Neural crest cell (in vitro differentiated cells): ENCODE data around the gene VDAC2. TPM values are rescaled to one million over a fixed set of nuclear protein-coding genes. Genes with fewer than 3 reads are reported as not detected.

Source experiments
- DNase-seq: peaks from one replicate; pipeline ENCODE4 v3.0.0; 2021; ENCODE audit warnings: low read depth, mixed read lengths, low spot score
- H3K27ac Mint-ChIP-seq: one replicate; pipeline ENCODE4 v1.8.0; 2021; ENCODE audit warnings: mild to moderate bottlenecking, mixed read lengths; ENCODE audit not compliant: unreplicated experiment
- H3K27me3 Mint-ChIP-seq: 2 replicates; pipeline ENCODE4 v1.8.0; 2021; ENCODE audit warnings: low read depth, mild to moderate bottlenecking, mixed read lengths
- H3K36me3 Mint-ChIP-seq: 2 replicates; pipeline ENCODE4 v1.8.0; 2021; ENCODE audit warnings: low read depth, mild to moderate bottlenecking, mixed read lengths
- H3K4me1 Mint-ChIP-seq: 2 replicates; pipeline ENCODE4 v1.8.0; 2021; ENCODE audit warnings: mixed read lengths
- H3K4me3 Mint-ChIP-seq: one replicate; pipeline ENCODE4 v1.8.0; 2021; ENCODE audit warnings: mild to moderate bottlenecking, mixed read lengths
- H3K9me3 Mint-ChIP-seq: 2 replicates; pipeline ENCODE4 v1.8.0; 2021; ENCODE audit warnings: mixed read lengths
- CTCF ChIP-seq: fragments of 200-600 bp; sonication (generic); conservative IDR thresholded peaks from 2 replicates; pipeline ENCODE4 v1.5.0; 2021; ENCODE audit warnings: antibody characterized with exemption, mild to moderate bottlenecking
- total RNA-seq: library from RNA; stranded (reverse); gene quantifications from 2 replicates; pipeline ENCODE4 v1.2.1, GENCODE V29; 2021

VDAC2 gene
- total RNA-seq, 1 donor from 2014 or later = 202 TPM

GRCh38 chr10:75254739-75255138, 44.1 kb downstream of the VDAC2 start:
- H3K27ac Mint-ChIP-seq = no peak overlapping the region
- DNase-seq = no peak
- H3K27me3 Mint-ChIP-seq = no peaks in the 10 kb centered on the region
- no peaks in the 10 kb centered on the region for H3K4me1 Mint-ChIP-seq
- H3K9me3 Mint-ChIP-seq = peaks cover 12% of the 10 kb centered on the region
- peaks cover 13% of the 10 kb centered on the region for H3K36me3 Mint-ChIP-seq
- no peak overlapping the region for H3K4me3 Mint-ChIP-seq
- TF ChIP-seq CTCF = no peak

GRCh38 chr10:75260990-75261389, 50.4 kb downstream of the VDAC2 start:
- TF ChIP-seq CTCF = no peak
- Mint-ChIP-seq H3K4me1 (no peaks in the 10 kb centered on the region), H3K4me3 (no peak overlapping the region)

GRCh38 chr10:75261813-75262705, 51.5 kb downstream of the VDAC2 start:
- Mint-ChIP-seq H3K27me3 (no peaks in the 10 kb centered on the region), H3K9me3 (no peaks in the 10 kb centered on the region), H3K4me1 (no peaks in the 10 kb centered on the region), H3K36me3 (no peaks in the 10 kb centered on the region), H3K27ac (no peak overlapping the region), H3K4me3 (no peak overlapping the region)
- TF ChIP-seq CTCF = no peak
- no peak for DNase-seq

More at GRCh38 chr10:75260990-75261389, 50.4 kb downstream of the VDAC2 start:
- H3K9me3 Mint-ChIP-seq = no peaks in the 10 kb centered on the region
- no peak overlapping the region for H3K27ac Mint-ChIP-seq
- no peak for DNase-seq
- no peaks in the 10 kb centered on the region for H3K27me3 Mint-ChIP-seq
- H3K36me3 Mint-ChIP-seq = no peaks in the 10 kb centered on the region

- H3K4me1 Mint-ChIP-seq = no peaks in the 10 kb centered on the region
- H3K9me3 Mint-ChIP-seq = no peaks in the 10 kb centered on the region
- DNase-seq = no peak
- no peak overlapping the region for H3K27ac Mint-ChIP-seq
- H3K36me3 Mint-ChIP-seq = no peaks in the 10 kb centered on the region
- H3K4me3 Mint-ChIP-seq = no peak overlapping the region
- H3K27me3 Mint-ChIP-seq = no peaks in the 10 kb centered on the region
- TF ChIP-seq CTCF = no peak
Observed at GRCh38 chr10:75263806-75264205, 53.2 kb downstream of the VDAC2 start.

- Mint-ChIP-seq H3K4me1 (no peaks in the 10 kb centered on the region), H3K36me3 (no peaks in the 10 kb centered on the region), H3K27me3 (no peaks in the 10 kb centered on the region), H3K4me3 (no peak overlapping the region), H3K9me3 (peaks cover 3% of the 10 kb centered on the region), H3K27ac (no peak overlapping the region)
- no peak for DNase-seq
- TF ChIP-seq CTCF = no peak
Observed at GRCh38 chr10:75265856-75266255, 55.3 kb downstream of the VDAC2 start.
